Kidney epithelial cell (primary cell): ENCODE data around the gene OR51I1. TPM values are rescaled to one million over a fixed set of nuclear protein-coding genes. Genes with fewer than 3 reads are reported as not detected.

Source experiments
- DNase-seq: peaks from one replicate; pipeline ENCODE4 v3.0.0-alpha.2; 2010; ENCODE audit warnings: low read depth
- H3K27me3 ChIP-seq: 2 replicates; pipeline ENCODE4 v1.6.0; 2011; ENCODE audit warnings: low read length; ENCODE audit not compliant: control insufficient read depth, insufficient read depth
- H3K36me3 ChIP-seq: 2 replicates; pipeline ENCODE4 v1.5.1; 2011; ENCODE audit warnings: low read length; ENCODE audit not compliant: control insufficient read depth, insufficient read depth
- H3K4me3 ChIP-seq: 2 replicates; pipeline ENCODE4 v1.5.1; 2011; ENCODE audit warnings: low read depth, mild to moderate bottlenecking, control low read depth, low read length
- total RNA-seq: library from RNA; depleted of rRNA; stranded (reverse); fragments of >200 nt; gene quantifications from 2 replicates; pipeline ENCODE4 v1.2.3, GENCODE V29; 2015
- TF ChIP-seq, protein P1 (sequence below): IDR thresholded peaks from 2 replicates; pipeline ENCODE4 v1.5.1; 2011; ENCODE audit warnings: mild to moderate bottlenecking, moderate library complexity, low read length, control low read depth, inconsistent platforms; ENCODE audit not compliant: insufficient read depth, poor library complexity, severe bottlenecking

OR51I1 gene
- total RNA-seq, 1 donor from 2014 or later: not detected

DNA sequence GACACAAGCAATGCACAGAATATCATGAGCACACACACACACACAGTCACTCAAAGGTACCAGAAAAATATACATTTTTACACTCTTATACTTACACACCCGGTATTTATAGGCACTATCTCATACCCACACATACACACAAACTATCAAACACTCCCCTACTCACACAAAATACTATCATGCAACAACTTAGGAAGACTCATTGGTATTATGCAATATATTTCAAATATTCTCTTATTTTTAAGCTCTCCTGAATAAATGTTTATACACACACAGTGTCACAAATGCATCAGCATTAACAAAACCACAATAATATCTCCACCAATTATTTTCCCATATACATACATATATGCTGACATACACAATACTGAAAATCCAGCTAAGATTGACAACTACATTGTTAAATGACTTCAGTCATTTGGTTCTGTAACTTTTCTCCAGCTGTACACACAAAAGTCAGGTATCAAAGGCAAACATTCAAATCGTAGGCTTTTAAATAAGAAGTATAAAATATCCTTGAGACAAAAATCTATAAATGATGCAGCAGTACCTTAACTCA lies 2.6 kb upstream of the OR51I1 start:
- Histone ChIP-seq H3K4me3 (no peak overlapping the region), H3K36me3 (no peaks in the 10 kb centered on the region), H3K27me3 (no peaks in the 10 kb centered on the region)
- TF ChIP-seq, protein P1, sequence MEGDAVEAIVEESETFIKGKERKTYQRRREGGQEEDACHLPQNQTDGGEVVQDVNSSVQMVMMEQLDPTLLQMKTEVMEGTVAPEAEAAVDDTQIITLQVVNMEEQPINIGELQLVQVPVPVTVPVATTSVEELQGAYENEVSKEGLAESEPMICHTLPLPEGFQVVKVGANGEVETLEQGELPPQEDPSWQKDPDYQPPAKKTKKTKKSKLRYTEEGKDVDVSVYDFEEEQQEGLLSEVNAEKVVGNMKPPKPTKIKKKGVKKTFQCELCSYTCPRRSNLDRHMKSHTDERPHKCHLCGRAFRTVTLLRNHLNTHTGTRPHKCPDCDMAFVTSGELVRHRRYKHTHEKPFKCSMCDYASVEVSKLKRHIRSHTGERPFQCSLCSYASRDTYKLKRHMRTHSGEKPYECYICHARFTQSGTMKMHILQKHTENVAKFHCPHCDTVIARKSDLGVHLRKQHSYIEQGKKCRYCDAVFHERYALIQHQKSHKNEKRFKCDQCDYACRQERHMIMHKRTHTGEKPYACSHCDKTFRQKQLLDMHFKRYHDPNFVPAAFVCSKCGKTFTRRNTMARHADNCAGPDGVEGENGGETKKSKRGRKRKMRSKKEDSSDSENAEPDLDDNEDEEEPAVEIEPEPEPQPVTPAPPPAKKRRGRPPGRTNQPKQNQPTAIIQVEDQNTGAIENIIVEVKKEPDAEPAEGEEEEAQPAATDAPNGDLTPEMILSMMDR: no peak
- no peak for DNase-seq

DNA sequence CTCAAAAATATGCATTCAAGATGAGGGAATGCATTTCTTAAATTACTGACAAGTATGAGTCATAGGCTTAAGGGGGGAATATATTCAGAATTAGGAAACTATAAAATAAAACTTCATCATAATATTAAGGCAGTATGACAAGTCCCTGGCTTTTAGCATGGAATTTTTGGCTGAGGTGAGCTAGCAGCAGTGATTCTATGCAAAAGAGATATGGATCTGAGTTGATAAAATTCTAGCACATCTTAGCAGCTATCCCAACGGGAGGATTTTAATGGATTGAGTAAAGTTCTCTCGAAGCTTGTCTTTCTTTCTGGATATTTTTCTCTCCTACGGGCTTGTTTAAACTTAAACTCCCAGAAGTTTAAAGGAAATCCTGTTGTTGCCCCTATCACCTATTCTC lies 18.2 kb downstream of the OR51I1 start:
- H3K4me3 ChIP-seq: no peak overlapping the region
- TF ChIP-seq, protein P1: no peak
- H3K27me3 ChIP-seq: no peaks in the 10 kb centered on the region
- H3K36me3 ChIP-seq: no peaks in the 10 kb centered on the region
- DNase-seq: no peak

- DNase-seq: no peak
- no peaks in the 10 kb centered on the region for H3K36me3 ChIP-seq
- TF ChIP-seq, protein P1: no peak
- H3K4me3 ChIP-seq: no peak within 1 kb of the TSS
- H3K27me3 ChIP-seq: no peaks in the 10 kb centered on the region
Observed at GRCh38 chr11:5421811-5422210, 19.5 kb downstream of the OR51I1 start, which contains the start of gene OR51Q1. TSS of gene OR51Q1 (plus strand) at chr11:5422111. CDS start at chr11:5422201, 90 bp downstream.

DNA sequence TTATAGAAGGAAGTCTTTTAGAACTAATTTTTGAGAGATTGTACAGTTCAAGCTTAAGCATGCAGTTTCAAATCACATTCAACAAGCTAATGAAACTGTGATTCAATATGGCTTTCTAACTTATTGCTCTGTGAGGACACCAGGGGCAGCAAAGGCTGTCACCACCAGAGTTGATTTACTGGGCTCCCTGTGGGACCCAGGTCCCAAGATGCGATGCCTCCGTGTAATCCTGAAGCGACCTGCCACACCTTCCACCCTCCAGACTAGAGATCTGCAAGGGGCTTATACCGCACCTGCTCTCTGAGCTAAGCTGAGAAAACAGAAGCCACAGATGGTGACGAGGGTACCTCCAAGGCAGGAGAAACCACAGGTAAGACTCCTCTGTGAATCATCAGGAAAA lies 20.3 kb downstream of the OR51I1 start:
- TF ChIP-seq, protein P1: no peak
- Histone ChIP-seq H3K27me3 (no peaks in the 10 kb centered on the region), H3K4me3 (no peak overlapping the region), H3K36me3 (no peaks in the 10 kb centered on the region)
- DNase-seq: no peak

DNA sequence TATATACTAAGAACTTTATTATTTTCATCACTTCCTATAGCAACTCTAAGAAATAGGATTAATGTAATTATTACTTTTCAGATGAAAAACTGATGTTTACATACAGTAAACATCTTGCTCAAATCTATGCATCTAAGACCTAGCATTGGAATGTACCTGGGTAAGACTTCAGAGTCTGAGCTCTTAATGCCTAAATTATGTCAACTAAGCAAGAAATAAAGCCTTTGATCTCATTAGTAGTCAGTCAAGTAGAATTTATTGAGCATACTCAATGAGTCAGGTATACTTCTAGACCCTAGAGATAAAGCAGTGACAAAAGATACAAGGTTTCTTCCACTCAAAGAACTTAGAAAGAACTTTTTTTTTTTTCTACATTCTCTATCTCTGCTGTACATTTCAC lies 36.1 kb downstream of the OR51I1 start:
- H3K4me3 ChIP-seq: no peak overlapping the region
- H3K27me3 ChIP-seq: no peaks in the 10 kb centered on the region
- no peak for DNase-seq
- TF ChIP-seq, protein P1: no peak
- H3K36me3 ChIP-seq: no peaks in the 10 kb centered on the region

DNA sequence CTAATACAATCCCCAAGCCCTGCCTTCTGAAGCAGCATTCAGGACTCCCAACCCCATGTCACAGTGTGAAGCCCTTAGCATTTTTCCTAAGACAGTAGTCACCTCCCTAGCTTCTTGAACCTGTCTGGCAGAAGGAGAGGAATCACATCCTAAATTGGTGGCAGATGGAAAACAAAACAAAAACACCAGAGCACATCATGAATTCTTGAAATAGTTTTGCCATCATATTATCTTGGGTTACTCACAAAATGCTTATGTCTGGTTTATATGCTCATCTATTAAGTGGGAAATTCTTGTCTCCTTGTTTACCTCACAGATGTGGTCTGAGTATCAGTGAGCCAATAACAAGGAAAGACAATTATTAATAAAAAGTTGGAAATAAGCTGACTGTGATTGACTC lies 42.4 kb downstream of the OR51I1 start:
- no peak overlapping the region for H3K4me3 ChIP-seq
- no peaks in the 10 kb centered on the region for H3K27me3 ChIP-seq
- no peaks in the 10 kb centered on the region for H3K36me3 ChIP-seq
- no peak for DNase-seq
- TF ChIP-seq, protein P1: no peak
